ENCODE data around the gene ARL13B. TPM values are rescaled to one million over a fixed set of nuclear protein-coding genes. Genes with fewer than 3 reads are reported as not detected.

ARL13B gene
- total and polyA plus RNA-seq, 2 of the 4 experiments (the other 2 are of a cell fraction), result 2.7 to 3.0 TPM

DNA sequence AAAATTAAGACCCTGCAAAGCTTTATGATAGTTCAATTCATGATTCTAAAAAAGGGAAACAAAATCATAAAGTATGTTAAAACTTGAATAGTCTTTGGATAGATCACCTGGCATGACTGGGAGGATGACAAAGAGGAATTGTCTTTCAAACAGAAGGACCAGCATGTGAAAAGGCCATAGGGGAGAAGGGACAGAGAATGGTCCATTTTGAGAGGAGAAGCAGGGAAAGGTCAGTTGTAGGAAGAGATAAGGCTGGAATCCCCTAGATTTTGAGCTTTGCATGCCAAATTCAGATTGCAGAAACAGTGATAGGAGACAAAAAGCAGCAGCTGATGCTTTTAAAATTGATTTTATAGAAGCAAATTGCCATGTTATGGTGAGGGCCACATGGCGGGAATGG, 18.9 kb upstream of the ARL13B start:
- H3K4me2 ChIP-seq (ENCODE audit: low read depth, low read length), result no peak overlapping the region
- BruUV-seq (replicated peaks), result no TSS peak

More for the DNA sequence above, 18.9 kb upstream of the ARL13B start:
- Histone ChIP-seq H4K20me1 (ENCODE audit: insufficient read depth, low read length) (no peaks in the 10 kb centered on the region), H2AK5ac (ENCODE audit: low read depth, low read length) (no peak overlapping the region), H2BK20ac (ENCODE audit: low read depth, low read length) (no peak overlapping the region), H3K18ac (ENCODE audit: low read depth, low read length) (no peak overlapping the region), H3K14ac (replicated peaks; ENCODE audit: low read depth, low read length) (no peak overlapping the region), H3K36me3 (ENCODE audit: control insufficient read depth, insufficient read depth, low read length) (no peaks in the 10 kb centered on the region), H3K27me3 (ENCODE audit: control insufficient read depth, insufficient read depth, low read length) (no peaks in the 10 kb centered on the region), H2AFZ (replicated peaks; ENCODE audit: low read length, poor library complexity) (no peak overlapping the region), H3K4ac (ENCODE audit: low read depth, low read length) (no peak overlapping the region), H4K8ac (ENCODE audit: low read depth in 2 of 2, low read length in 2 of 2) (no peak overlapping the region), H3K4me3 (ENCODE audit: insufficient read depth, low read depth, low read length) (no peak overlapping the region), H3K4me1 (ENCODE audit: control insufficient read depth, insufficient read depth, low read length) (no peaks in the 10 kb centered on the region), H4K91ac (ENCODE audit: insufficient read depth, low read depth, low read length) (no peak overlapping the region), H4K5ac (ENCODE audit: low read depth, low read length) (no peak overlapping the region), H3K56ac (ENCODE audit: extremely low read depth, insufficient read depth, low read length) (no peak overlapping the region), H2BK5ac (ENCODE audit: low read depth, low read length, poor library complexity, severe bottlenecking) (no peak overlapping the region), H3K9me1 (ENCODE audit: insufficient read depth, low read length) (no peaks in the 10 kb centered on the region), H2AK9ac (replicated peaks; ENCODE audit: low read depth, low read length, poor library complexity) (no peak overlapping the region), H2BK15ac (ENCODE audit: low read depth, low read length) (no peak overlapping the region), H2BK120ac (ENCODE audit: low read depth, low read length) (no peak overlapping the region), H3K27ac (ENCODE audit: insufficient read depth, low read length) (no peak overlapping the region), H3K23ac (ENCODE audit: low read depth, low read length) (no peak overlapping the region), H3K9ac (ENCODE audit: low read depth, low read length) (no peak overlapping the region), H3K9me3 (ENCODE audit: control insufficient read depth, insufficient read depth, low read length) (no peaks in the 10 kb centered on the region), H3K79me1 (ENCODE audit: low read depth in 1 of 2, low read length in 2 of 2) (no peaks in the 10 kb centered on the region)
- no CpG with 5 or more reads among the region's 1 CpG for WGBS, 2 experiments (ENCODE audit: extremely low coverage in 2 of 2, insufficient read length in 1 of 2)
- ATAC-seq (ENCODE audit: low read depth) (no peak), DNase-seq (no peak)
- in situ Hi-C loops (cut with MboI; ENCODE audit: low sequenced_read_pairs) (no loop called here), dilution Hi-C loops (cut with HindIII; ENCODE audit: low sequenced_read_pairs, unreplicated experiment) (no loop called here), intact Hi-C loops (cut with micrococcal nuclease) (loop anchor here (5.0 kb wide), 1 partner anchor 49 kb away; no protein-coding TSS in a partner anchor)
- ChIA-PET POLR2A (ENCODE audit: unreplicated experiment) (no interaction called here), CTCF (interaction anchor here (0.7 kb wide), 1 partner anchor 13 kb away, joined by 6 read pairs; the partner anchor contains the start of gene PROS1)
- TF ChIP-seq POLR2A (IDR thresholded peaks at IDR 0.05; ENCODE audit: low read depth, low read length), result no peak

All from IMR-90 (cell line).